ENCODE measurements around the gene MAD1L1.

The MAD1L1 gene

DNA sequence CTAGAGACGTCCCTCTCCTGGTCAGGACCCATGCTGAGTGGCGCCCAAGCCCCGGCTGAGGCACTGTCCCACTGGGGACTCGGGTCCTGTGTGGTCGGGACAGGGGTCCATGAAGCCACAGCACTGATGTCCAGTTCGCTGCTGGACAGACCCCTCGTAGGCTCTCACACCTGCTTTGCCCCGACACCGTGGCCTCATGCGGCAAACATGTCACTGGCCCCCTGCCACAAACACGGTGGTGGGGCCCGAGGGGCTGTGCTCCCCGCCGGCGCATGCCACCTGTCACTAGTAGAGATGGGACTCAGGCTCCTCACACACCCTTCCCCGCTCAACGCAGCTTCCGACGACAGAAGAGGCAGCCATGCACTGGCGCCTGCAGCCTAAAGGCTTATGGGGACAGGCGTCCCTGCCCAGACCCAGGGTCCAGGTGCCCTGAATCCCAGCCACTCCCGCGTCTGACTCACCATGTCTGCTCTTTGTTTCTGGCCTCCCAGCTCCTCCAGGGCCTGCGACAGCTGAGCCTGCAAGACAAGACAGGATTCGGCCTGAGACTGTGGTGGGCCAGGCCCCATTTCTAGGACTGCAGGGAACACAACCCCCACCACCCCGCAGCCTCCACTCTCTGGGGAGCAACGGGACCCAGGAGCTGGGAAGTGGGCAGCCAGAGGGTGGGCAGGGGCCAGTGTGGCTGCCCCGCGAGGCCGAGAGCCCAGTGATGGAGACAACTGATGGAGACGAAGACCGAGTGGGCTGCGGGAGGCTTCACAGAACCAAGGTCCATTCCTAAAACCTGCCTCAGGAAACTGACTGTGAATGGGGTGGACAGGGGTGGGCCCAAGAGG is 230.9 kb downstream of the MAD1L1 start:
- no peak overlapping the region for H3K4me3 ChIP-seq (replicated peaks; ENCODE audit: low read depth, low read length)
- no peak for DNase-seq (ENCODE audit: low read depth)
- TF ChIP-seq CTCF (IDR thresholded peaks at IDR 0.05; ENCODE audit: low read length, missing control alignments), result no peak

DNA sequence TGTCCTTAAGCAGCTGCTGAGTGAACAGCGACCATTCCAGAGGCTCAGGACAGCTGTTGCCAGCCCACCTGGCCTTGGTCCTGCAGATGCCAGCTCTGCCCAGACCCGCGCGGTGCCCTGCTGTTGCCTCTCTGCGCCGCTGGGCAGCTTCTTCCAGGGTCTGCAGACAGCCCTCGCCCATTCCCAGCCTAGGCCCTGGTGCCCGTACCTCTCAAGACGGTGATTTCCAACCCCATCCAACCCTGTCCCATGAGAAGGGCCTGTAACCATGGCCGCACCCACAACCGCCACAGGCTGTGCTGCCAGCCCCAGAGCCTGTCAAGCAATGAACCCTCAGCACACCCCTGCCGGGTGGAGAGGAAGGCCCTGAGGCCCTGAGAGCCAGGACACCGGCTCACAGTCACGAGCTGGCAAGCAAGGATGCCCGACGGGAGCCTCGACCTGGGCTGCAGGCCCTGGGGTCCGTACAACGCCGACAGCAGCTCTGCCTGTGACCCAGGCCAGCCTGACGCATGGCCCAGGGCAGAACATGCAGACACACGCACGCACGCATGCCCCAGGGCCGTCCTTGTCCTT is 231.9 kb downstream of the MAD1L1 start:
- DNase-seq (ENCODE audit: low read depth), result no peak
- no peak for TF ChIP-seq CTCF (IDR thresholded peaks at IDR 0.05; ENCODE audit: low read length, missing control alignments)
- no peak overlapping the region for H3K4me3 ChIP-seq (replicated peaks; ENCODE audit: low read depth, low read length)

DNA sequence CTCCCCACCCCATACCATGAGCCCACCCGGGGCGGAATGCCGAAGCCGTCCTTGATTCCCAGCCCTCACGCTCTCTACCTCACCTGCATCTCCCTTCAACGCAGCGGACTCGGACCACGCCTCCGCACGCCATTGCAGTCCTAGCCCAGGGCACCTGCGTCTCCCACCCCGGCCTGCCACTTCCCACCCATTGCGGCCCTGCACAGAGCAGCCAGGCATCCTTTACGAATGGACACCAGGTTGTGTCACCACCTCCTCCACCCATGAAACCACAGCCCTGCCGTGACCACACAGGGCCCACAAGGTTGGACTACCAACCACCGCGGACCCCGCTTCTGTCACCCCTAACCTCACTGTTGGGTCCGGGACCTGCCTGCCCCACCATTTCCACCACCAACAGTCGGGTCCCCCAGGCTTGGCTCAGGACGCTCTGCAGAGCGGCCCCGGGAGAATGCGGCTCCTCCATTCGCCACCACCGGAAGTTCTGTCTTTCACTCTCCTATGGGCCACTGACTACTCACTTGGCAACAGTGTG is 232.5 kb downstream of the MAD1L1 start:
- no peak for TF ChIP-seq CTCF (IDR thresholded peaks at IDR 0.05; ENCODE audit: low read length, missing control alignments)
- no peak for DNase-seq (ENCODE audit: low read depth)

DNA sequence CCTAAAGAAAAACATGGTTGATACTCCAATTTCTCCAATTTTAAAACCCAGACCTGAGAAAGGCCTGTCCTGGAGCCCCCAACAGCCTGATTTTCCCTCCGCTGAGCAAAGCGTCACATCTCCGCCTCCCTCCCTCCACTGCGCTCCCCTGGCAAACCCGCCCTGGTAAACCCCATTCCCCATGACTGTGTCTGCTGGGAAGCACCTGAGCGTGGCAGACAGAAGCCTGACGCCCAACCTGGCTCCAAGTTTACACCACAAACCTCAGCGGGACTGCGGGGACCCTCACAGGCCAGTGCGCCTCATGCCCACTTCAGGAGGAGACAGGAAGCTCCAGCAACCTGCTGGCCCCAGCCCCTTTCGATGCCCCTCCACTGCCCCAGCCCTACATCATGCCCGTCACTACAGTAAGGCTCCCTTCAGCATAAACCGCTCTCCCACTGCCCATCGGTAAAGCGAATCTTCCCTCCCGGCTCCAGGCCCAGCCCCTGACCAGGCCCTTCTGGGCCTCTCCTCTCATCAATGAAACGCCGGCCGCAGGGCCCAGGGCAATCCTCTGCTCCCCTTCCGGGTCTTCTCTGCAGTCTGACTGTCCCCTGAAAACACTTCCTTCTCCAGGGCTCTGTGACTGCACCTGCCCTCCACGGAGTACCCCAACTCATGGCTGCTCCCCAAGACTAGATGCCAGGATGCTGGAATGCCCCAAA is 233.3 kb downstream of the MAD1L1 start:
- no peak overlapping the region for H3K4me3 ChIP-seq (replicated peaks; ENCODE audit: low read depth, low read length)
- DNase-seq (ENCODE audit: low read depth), result no peak
- TF ChIP-seq CTCF (IDR thresholded peaks at IDR 0.05; ENCODE audit: low read length, missing control alignments), result no peak

More for the DNA sequence above, 232.5 kb downstream of the MAD1L1 start:
- H3K4me3 ChIP-seq (replicated peaks; ENCODE audit: low read depth, low read length), result no peak overlapping the region

DNA sequence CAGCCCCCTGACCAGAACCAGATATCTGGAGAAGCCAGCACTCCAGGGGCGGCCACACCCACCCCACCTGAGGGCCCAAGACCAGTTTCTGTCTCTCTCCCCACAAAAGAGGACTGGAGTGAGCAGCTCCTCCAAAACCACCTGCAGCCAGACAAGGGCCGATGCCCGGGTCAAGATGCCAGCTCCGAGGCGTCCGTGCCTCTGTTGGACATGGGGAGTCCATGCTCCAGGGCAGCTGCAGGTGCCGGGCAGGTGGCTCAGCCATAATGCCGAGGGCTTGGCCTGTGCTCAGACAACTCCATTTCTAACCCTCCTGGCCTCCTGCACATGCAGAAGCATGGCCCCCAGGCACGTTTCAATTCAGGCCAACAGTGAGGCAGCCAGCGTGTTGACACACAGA is 234.6 kb downstream of the MAD1L1 start:
- TF ChIP-seq CTCF (IDR thresholded peaks at IDR 0.05; ENCODE audit: low read length, missing control alignments), result no peak
- no peak overlapping the region for H3K4me3 ChIP-seq (replicated peaks; ENCODE audit: low read depth, low read length)
- no peak for DNase-seq (ENCODE audit: low read depth)

GRCh38 chr7:1997537-1998076 is 235.1 kb downstream of the MAD1L1 start:
- no peak for DNase-seq (ENCODE audit: low read depth)
- H3K4me3 ChIP-seq (replicated peaks; ENCODE audit: low read depth, low read length), result no peak overlapping the region
- TF ChIP-seq CTCF (IDR thresholded peaks at IDR 0.05; ENCODE audit: low read length, missing control alignments), result no peak
